Activated CD8-positive, alpha-beta memory T cell treated with anti-CD3 and anti-CD28 coated beads, Interleukin-2, amount 50 U/mL, for 48 hours (primary cell): ENCODE data around the gene OTOG.
"Not testable (repeated sequence)": the region's sequence is repeated elsewhere in the genome, so short reads cannot be mapped to it uniquely, and the experiment has no call there.

Experiments used
- DNase-seq: peaks from one replicate; pipeline ENCODE4 v3.0.0-alpha.2; 2020

OTOG gene

GRCh38 chr11:17607591-17608570 is 60.8 kb downstream of the OTOG start:
- DNase-seq: no peak

GRCh38 chr11:17608821-17609220 is 61.8 kb downstream of the OTOG start:
- no peak for DNase-seq

GRCh38 chr11:17609291-17610084 is 62.4 kb downstream of the OTOG start:
- no peak for DNase-seq

GRCh38 chr11:17610085-17610894 is 63.2 kb downstream of the OTOG start:
- DNase-seq: no peak

- no peak for DNase-seq
Measured at GRCh38 chr11:17611049-17611448, 64.0 kb downstream of the OTOG start.

- DNase-seq: no peak
Measured at GRCh38 chr11:17611503-17612220, 64.6 kb downstream of the OTOG start.

GRCh38 chr11:17612221-17613188 is 65.4 kb downstream of the OTOG start:
- no peak for DNase-seq

GRCh38 chr11:17613428-17613962 is 66.4 kb downstream of the OTOG start:
- DNase-seq: no peak

- no peak for DNase-seq
Measured at GRCh38 chr11:17613983-17614382, 66.9 kb downstream of the OTOG start.

- DNase-seq: not testable (repeated sequence)
Measured at GRCh38 chr11:17622711-17623110, 75.7 kb downstream of the OTOG start.

- DNase-seq: no peak
Measured at GRCh38 chr11:17629113-17629512, 82.1 kb downstream of the OTOG start.

- DNase-seq: no peak
Measured at GRCh38 chr11:17630936-17631335, 83.9 kb downstream of the OTOG start.

GRCh38 chr11:17631702-17632365 is 84.8 kb downstream of the OTOG start:
- no peak for DNase-seq

- no peak for DNase-seq
Measured at GRCh38 chr11:17633279-17633986, 86.4 kb downstream of the OTOG start.

- no peak for DNase-seq
Measured at GRCh38 chr11:17633987-17634775, 87.1 kb downstream of the OTOG start.

GRCh38 chr11:17634776-17635550 is 87.9 kb downstream of the OTOG start:
- no peak for DNase-seq

GRCh38 chr11:17635551-17635938 is 88.5 kb downstream of the OTOG start:
- no peak for DNase-seq

- no peak for DNase-seq
Measured at GRCh38 chr11:17636721-17637120, 89.7 kb downstream of the OTOG start.
